ENCODE data around the gene ZNF593. TPM values are rescaled to one million over a fixed set of nuclear protein-coding genes. Genes with fewer than 3 reads are reported as not detected.

ZNF593 gene
- total and polyA plus RNA-seq, 2 experiments from 2014 or later, result 26.2 to 108 TPM

DNA sequence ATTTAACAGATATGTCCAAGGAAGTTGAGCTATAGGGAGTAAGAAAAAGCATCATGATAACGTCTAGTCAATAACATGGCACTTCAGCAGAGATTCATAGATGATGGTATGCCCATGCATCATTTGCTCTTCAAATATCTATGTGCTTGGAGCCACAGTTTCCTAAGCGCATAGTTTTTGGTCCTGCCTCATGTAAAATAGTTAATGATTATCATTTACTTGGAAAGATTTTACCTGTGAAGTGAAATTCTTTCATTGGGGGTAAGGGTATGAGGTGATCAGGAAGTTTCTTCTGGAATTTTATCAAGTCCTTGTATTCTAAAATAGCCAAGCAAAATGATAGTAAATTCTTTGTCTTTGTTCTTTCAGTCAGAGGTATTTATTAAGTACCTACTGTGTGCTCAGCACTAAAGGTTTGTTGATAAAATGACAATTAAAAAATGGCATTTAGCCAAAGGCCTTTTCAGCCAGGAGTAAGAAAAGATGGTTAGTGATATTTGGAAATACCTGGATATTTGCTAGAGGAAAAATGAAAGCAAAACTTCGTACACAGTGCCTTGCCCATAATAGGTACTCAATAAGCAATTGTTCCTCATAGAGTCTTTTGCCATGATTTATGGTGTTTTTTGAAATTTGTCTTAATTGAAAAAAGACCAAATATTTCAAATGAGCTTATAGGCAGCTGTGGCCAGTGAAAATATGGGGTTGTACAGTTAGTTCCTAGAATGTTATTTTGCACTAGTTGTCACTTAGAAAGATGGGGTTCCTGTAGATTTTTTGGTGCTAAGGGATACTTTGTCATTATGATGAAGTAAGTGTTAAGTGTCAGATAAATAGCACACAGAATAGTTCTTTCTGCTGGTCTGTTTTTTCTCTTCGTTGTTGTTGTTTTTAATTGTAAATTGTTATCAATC lies 45.0 kb upstream of the ZNF593 start:
- peaks cover 11% of the 10 kb centered on the region; the same call in 2 of the 3 replicates for H3K4me1 Mint-ChIP-seq
- Histone ChIP-seq H3K79me2 (replicated peaks; ENCODE audit: insufficient read depth) (no peaks in the 10 kb centered on the region), H3K27me3 (ENCODE audit: insufficient read depth) (no peaks in the 10 kb centered on the region), H3K9me2 (ENCODE audit: insufficient read depth) (no peaks in the 10 kb centered on the region), H3F3A (replicated peaks; ENCODE audit: low read depth) (no peaks in the 10 kb centered on the region), H2AFZ (no peak overlapping the region), H3K36me3 (ENCODE audit: insufficient read depth) (no peaks in the 10 kb centered on the region), H3K4me1 (ENCODE audit: insufficient read depth) (no peaks in the 10 kb centered on the region), H3K4me2 (no peak overlapping the region), H3K4me3 (no peak overlapping the region), H4K20me1 (replicated peaks; ENCODE audit: insufficient read depth) (no peaks in the 10 kb centered on the region; the same call in 1 of the 2 replicates), H3K27ac (ENCODE audit: low read depth) (no peak overlapping the region)
- H3K27ac Mint-ChIP-seq, result no peak overlapping the region
- TF ChIP-seq EZH2phosphoT487 (IDR thresholded peaks at IDR 0.05; ENCODE audit: unreplicated experiment) (no peak), ZNF114 (CRISPR knock-in tag; IDR thresholded peaks at IDR 0.05) (no peak), CREB1 (CRISPR knock-in tag; IDR thresholded peaks at IDR 0.05; ENCODE audit: low read depth) (no peak), EZH2 (IDR thresholded peaks at IDR 0.05; ENCODE audit: low read depth, unreplicated experiment) (no peak), POLR2AphosphoS5 (IDR thresholded peaks at IDR 0.05; ENCODE audit: low read depth) (no peak), STAT1 (IDR thresholded peaks at IDR 0.05; ENCODE audit: unreplicated experiment) (no peak), JUNB (IDR thresholded peaks at IDR 0.05; ENCODE audit: unreplicated experiment) (no peak), ZNF331 (CRISPR knock-in tag; IDR thresholded peaks at IDR 0.05; ENCODE audit: low read depth) (no peak), NANOG (IDR thresholded peaks at IDR 0.05; ENCODE audit: borderline replicate concordance) (no peak), CTCF (conservative IDR thresholded peaks at IDR 0.05; ENCODE audit: low read depth in 2 of 2) (no peak), ETS1 (IDR thresholded peaks at IDR 0.05) (no peak)
- TF ChIP-seq, protein P1, sequence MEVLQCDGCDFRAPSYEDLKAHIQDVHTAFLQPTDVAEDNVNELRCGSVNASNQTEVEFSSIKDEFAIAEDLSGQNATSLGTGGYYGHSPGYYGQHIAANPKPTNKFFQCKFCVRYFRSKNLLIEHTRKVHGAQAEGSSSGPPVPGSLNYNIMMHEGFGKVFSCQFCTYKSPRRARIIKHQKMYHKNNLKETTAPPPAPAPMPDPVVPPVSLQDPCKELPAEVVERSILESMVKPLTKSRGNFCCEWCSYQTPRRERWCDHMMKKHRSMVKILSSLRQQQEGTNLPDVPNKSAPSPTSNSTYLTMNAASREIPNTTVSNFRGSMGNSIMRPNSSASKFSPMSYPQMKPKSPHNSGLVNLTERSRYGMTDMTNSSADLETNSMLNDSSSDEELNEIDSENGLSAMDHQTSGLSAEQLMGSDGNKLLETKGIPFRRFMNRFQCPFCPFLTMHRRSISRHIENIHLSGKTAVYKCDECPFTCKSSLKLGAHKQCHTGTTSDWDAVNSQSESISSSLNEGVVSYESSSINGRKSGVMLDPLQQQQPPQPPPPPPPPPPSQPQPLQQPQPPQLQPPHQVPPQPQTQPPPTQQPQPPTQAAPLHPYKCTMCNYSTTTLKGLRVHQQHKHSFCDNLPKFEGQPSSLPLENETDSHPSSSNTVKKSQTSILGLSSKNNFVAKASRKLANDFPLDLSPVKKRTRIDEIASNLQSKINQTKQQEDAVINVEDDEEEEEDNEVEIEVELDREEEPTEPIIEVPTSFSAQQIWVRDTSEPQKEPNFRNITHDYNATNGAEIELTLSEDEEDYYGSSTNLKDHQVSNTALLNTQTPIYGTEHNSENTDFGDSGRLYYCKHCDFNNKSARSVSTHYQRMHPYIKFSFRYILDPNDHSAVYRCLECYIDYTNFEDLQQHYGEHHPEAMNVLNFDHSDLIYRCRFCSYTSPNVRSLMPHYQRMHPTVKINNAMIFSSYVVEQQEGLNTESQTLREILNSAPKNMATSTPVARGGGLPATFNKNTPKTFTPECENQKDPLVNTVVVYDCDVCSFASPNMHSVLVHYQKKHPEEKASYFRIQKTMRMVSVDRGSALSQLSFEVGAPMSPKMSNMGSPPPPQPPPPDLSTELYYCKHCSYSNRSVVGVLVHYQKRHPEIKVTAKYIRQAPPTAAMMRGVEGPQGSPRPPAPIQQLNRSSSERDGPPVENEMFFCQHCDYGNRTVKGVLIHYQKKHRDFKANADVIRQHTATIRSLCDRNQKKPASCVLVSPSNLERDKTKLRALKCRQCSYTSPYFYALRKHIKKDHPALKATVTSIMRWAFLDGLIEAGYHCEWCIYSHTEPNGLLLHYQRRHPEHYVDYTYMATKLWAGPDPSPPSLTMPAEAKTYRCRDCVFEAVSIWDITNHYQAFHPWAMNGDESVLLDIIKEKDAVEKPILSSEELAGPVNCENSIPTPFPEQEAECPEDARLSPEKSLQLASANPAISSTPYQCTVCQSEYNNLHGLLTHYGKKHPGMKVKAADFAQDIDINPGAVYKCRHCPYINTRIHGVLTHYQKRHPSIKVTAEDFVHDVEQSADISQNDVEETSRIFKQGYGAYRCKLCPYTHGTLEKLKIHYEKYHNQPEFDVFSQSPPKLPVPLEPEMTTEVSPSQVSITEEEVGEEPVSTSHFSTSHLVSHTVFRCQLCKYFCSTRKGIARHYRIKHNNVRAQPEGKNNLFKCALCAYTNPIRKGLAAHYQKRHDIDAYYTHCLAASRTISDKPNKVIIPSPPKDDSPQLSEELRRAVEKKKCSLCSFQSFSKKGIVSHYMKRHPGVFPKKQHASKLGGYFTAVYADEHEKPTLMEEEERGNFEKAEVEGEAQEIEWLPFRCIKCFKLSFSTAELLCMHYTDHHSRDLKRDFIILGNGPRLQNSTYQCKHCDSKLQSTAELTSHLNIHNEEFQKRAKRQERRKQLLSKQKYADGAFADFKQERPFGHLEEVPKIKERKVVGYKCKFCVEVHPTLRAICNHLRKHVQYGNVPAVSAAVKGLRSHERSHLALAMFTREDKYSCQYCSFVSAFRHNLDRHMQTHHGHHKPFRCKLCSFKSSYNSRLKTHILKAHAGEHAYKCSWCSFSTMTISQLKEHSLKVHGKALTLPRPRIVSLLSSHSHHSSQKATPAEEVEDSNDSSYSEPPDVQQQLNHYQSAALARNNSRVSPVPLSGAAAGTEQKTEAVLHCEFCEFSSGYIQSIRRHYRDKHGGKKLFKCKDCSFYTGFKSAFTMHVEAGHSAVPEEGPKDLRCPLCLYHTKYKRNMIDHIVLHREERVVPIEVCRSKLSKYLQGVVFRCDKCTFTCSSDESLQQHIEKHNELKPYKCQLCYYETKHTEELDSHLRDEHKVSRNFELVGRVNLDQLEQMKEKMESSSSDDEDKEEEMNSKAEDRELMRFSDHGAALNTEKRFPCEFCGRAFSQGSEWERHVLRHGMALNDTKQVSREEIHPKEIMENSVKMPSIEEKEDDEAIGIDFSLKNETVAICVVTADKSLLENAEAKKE (CRISPR knock-in tag; IDR thresholded peaks at IDR 0.05), result no peak
- TF ChIP-seq, protein P2, sequence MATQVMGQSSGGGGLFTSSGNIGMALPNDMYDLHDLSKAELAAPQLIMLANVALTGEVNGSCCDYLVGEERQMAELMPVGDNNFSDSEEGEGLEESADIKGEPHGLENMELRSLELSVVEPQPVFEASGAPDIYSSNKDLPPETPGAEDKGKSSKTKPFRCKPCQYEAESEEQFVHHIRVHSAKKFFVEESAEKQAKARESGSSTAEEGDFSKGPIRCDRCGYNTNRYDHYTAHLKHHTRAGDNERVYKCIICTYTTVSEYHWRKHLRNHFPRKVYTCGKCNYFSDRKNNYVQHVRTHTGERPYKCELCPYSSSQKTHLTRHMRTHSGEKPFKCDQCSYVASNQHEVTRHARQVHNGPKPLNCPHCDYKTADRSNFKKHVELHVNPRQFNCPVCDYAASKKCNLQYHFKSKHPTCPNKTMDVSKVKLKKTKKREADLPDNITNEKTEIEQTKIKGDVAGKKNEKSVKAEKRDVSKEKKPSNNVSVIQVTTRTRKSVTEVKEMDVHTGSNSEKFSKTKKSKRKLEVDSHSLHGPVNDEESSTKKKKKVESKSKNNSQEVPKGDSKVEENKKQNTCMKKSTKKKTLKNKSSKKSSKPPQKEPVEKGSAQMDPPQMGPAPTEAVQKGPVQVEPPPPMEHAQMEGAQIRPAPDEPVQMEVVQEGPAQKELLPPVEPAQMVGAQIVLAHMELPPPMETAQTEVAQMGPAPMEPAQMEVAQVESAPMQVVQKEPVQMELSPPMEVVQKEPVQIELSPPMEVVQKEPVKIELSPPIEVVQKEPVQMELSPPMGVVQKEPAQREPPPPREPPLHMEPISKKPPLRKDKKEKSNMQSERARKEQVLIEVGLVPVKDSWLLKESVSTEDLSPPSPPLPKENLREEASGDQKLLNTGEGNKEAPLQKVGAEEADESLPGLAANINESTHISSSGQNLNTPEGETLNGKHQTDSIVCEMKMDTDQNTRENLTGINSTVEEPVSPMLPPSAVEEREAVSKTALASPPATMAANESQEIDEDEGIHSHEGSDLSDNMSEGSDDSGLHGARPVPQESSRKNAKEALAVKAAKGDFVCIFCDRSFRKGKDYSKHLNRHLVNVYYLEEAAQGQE (IDR thresholded peaks at IDR 0.05; ENCODE audit: unreplicated experiment), result no peak
- no peaks in the 10 kb centered on the region for H3K9me3 Mint-ChIP-seq
- no peak for DNase-seq (ENCODE audit: low spot score)
- H3K36me3 Mint-ChIP-seq (ENCODE audit: low read depth), result no peaks in the 10 kb centered on the region
- H3K4me3 Mint-ChIP-seq, result no peak overlapping the region
- no peaks in the 10 kb centered on the region for H3K27me3 Mint-ChIP-seq (ENCODE audit: insufficient read depth, low read depth, poor library complexity)
- no peak for ATAC-seq
